Measurements from ENCODE around the gene DAZAP2.
"Not testable (repeated sequence)": the region's sequence is repeated elsewhere in the genome, so short reads cannot be mapped to it uniquely, and the experiment has no call there.

Gene DAZAP2

DNA sequence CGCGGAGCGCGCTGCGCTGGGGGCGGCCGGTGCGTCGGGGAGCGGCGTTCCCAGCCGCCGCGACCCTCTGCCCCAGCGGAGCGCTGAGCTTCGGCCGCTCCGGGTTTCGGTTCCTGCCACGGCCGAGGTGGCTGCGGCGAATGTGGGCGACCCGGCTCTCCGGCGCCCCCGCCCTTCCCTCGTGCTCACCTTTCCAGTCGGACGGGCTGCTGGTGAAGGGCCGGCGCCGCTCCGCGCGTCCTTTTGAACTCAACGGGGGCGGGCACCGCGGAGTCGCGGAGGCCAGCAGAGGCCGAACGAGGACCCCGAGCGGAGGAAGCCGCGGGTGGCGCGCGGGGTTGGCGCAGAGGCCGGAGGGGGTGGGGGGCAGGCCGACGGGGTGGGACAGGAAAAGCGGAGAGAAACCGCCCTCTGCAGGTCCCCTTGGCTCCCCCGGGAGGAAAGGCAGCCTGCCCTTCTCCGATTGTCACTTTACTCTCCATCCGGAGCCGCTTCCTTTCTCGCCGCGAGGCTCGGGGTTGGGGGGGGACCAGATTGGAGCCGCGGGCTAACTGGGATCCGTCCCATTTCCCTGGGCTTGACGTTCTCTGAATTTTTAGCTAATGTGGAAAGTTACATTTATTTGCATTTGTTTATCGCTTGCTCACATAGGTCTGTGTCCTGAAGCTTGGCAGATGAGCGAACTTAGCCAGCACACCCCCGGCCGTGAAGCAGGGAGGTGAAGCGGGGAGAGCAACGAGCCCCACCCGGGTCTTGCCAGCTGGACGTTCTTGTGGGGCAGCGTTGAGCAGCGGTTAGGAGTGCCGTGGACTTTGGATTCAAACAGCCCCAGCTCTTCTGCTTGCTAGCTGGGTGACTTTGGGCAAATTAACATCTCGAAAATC lies 31.7 kb downstream of the DAZAP2 start, which contains the start of gene SMAGP:
SMAGP (minus strand) TSS at position 349 of the 884 bp plus-strand sequence. CDS start 1,137 bp downstream, outside the sequence.
- TF ChIP-seq CTCF (IDR thresholded peaks at IDR 0.05; ENCODE audit: low read depth, low read length) (no peak; the same call in none of the 2 replicates), EZH2phosphoT487 (IDR thresholded peaks at IDR 0.05; ENCODE audit: low read depth) (no peak)
- no peaks in the 10 kb centered on the region for H3K9me3 ChIP-seq (ENCODE audit: insufficient read depth, low read length)
- H3K4me1 ChIP-seq (ENCODE audit: low read length): peaks cover 5% of the 10 kb centered on the region; the same call in 1 of the 2 replicates
- H4K20me1 ChIP-seq (ENCODE audit: insufficient read depth, low read length): no peaks in the 10 kb centered on the region
- H3K27ac ChIP-seq (ENCODE audit: low read length): no peak within 1 kb of the TSS
- H3K27me3 ChIP-seq (ENCODE audit: low read depth, low read length): peaks cover 7% of the 10 kb centered on the region
- H3K36me3 ChIP-seq (replicated peaks; ENCODE audit: low read depth, low read length): no peaks in the 10 kb centered on the region
- peak within 1 kb of the TSS; percentile 79 for H3K9ac ChIP-seq (ENCODE audit: low read length)
- H3K4me2 ChIP-seq (ENCODE audit: low read length): peak within 1 kb of the TSS; percentile 99
- H3K4me3 ChIP-seq (ENCODE audit: low read length): peak within 1 kb of the TSS; percentile 94
- peak within 1 kb of the TSS; percentile 88 for H2AFZ ChIP-seq (ENCODE audit: low read depth, low read length)
- H3K79me2 ChIP-seq (ENCODE audit: low read length): no peaks in the 10 kb centered on the region

GRCh38 chr12:51270951-51271518 lies 32.4 kb downstream of the DAZAP2 start:
- Histone ChIP-seq H4K20me1 (ENCODE audit: insufficient read depth, low read length) (no peaks in the 10 kb centered on the region), H3K4me2 (ENCODE audit: low read length) (peak overlapping the region; percentile 99), H3K4me3 (ENCODE audit: low read length) (peak overlapping the region; percentile 94), H3K36me3 (replicated peaks; ENCODE audit: low read depth, low read length) (no peaks in the 10 kb centered on the region), H2AFZ (ENCODE audit: low read depth, low read length) (peak overlapping the region; percentile 88), H3K9me3 (ENCODE audit: insufficient read depth, low read length) (no peaks in the 10 kb centered on the region), H3K4me1 (ENCODE audit: low read length) (peaks cover 5% of the 10 kb centered on the region; the same call in 1 of the 2 replicates), H3K27ac (ENCODE audit: low read length) (no peak overlapping the region), H3K79me2 (ENCODE audit: low read length) (no peaks in the 10 kb centered on the region), H3K27me3 (ENCODE audit: low read depth, low read length) (peaks cover 7% of the 10 kb centered on the region), H3K9ac (ENCODE audit: low read length) (peak overlapping the region; percentile 79)
- no peak for TF ChIP-seq CTCF (IDR thresholded peaks at IDR 0.05; ENCODE audit: low read depth, low read length)
- no peak for TF ChIP-seq EZH2phosphoT487 (IDR thresholded peaks at IDR 0.05; ENCODE audit: low read depth)

- not testable (repeated sequence) for H3K27me3 ChIP-seq (ENCODE audit: low read depth, low read length); H3K36me3 ChIP-seq (replicated peaks; ENCODE audit: low read depth, low read length); H3K79me2 ChIP-seq (ENCODE audit: low read length); H3K27ac ChIP-seq (ENCODE audit: low read length); H3K4me3 ChIP-seq (ENCODE audit: low read length); H3K9ac ChIP-seq (ENCODE audit: low read length); H3K4me1 ChIP-seq (ENCODE audit: low read length); H3K4me2 ChIP-seq (ENCODE audit: low read length); H2AFZ ChIP-seq (ENCODE audit: low read depth, low read length); H3K9me3 ChIP-seq (ENCODE audit: insufficient read depth, low read length); H4K20me1 ChIP-seq (ENCODE audit: insufficient read depth, low read length)
Observed at GRCh38 chr12:51272810-51273209, 34.2 kb downstream of the DAZAP2 start.

GRCh38 chr12:51275088-51275487 lies 36.5 kb downstream of the DAZAP2 start:
- Histone ChIP-seq H3K9me3 (ENCODE audit: insufficient read depth, low read length) (no peaks in the 10 kb centered on the region), H3K36me3 (replicated peaks; ENCODE audit: low read depth, low read length) (no peaks in the 10 kb centered on the region), H4K20me1 (ENCODE audit: insufficient read depth, low read length) (no peaks in the 10 kb centered on the region), H3K27ac (ENCODE audit: low read length) (no peak overlapping the region), H3K79me2 (ENCODE audit: low read length) (no peaks in the 10 kb centered on the region), H3K4me3 (ENCODE audit: low read length) (no peak overlapping the region), H3K27me3 (ENCODE audit: low read depth, low read length) (peaks cover 7% of the 10 kb centered on the region), H3K4me2 (ENCODE audit: low read length) (no peak overlapping the region), H3K9ac (ENCODE audit: low read length) (no peak overlapping the region), H2AFZ (ENCODE audit: low read depth, low read length) (no peak overlapping the region), H3K4me1 (ENCODE audit: low read length) (peaks cover 5% of the 10 kb centered on the region; the same call in 1 of the 2 replicates)
- TF ChIP-seq CTCF (IDR thresholded peaks at IDR 0.05; ENCODE audit: low read depth, low read length) (no peak), EZH2phosphoT487 (IDR thresholded peaks at IDR 0.05; ENCODE audit: low read depth) (no peak)

All from OCI-LY3 (cell line).